A549 (cell line): Measurements from ENCODE around the gene SLC5A4. TPM values are rescaled to one million over a fixed set of nuclear protein-coding genes. Genes with fewer than 3 reads are reported as not detected.

ENCODE experiments used
- ATAC-seq, 2 experiments: fragments of 200-7000 bp in 1 of 2; fragments of >200 bp in 1 of 2; cut with Nextera tagmentation in 1 of 2; cut with Tn5 transposase in 1 of 2; 3 replicates each; pipeline versions ENCODE4 v1.8.0 to v1.9.1; 2018 to 2020; ENCODE audit warnings: mild to moderate bottlenecking in 1 of 2, moderate library complexity in 1 of 2
- CTCF ChIA-PET: fragments of 300-600 bp; sonication (Branson Sonifier 250); formaldehyde crosslinking; extraction: SDS; loops from one replicate; lab custom pipeline; 2021; ENCODE audit warnings: antibody characterized with exemption, inconsistent platforms; lab: Yijun Ruan, JAX
- POLR2A ChIA-PET: fragments of 350-600 bp; formaldehyde crosslinking; extraction: SDS; loops from one replicate; lab custom pipeline; 2021; ENCODE audit warnings: antibody characterized with exemption, inconsistent platforms; lab: Yijun Ruan, JAX
- DNase-seq, 2 experiments: peaks; one replicate each; pipeline versions ENCODE4 v3.0.0 to v3.0.0-alpha.2; 2011 to 2016; ENCODE audit warnings: low read depth in 1 of 2, low spot score in 1 of 2
- FAIRE-seq: peaks from 2 replicates; lab custom pipeline; 2011; peaks lifted over from hg19 to GRCh38; lab: Jason Lieb, UNC
- H3K27ac ChIP-seq, 2 experiments: fragments of >200 bp; sonication (Bioruptor Twin); formaldehyde crosslinking; 3 replicates each; pipeline ENCODE4 v1.5.1; 2016 to 2017
- H3K4me1 ChIP-seq: fragments of >200 bp; sonication (Bioruptor Twin); formaldehyde crosslinking; 3 replicates; pipeline ENCODE4 v1.6.1; 2016
- H3K4me2 ChIP-seq: fragments of >200 bp; sonication (Bioruptor Twin); formaldehyde crosslinking; 3 replicates; pipeline ENCODE4 v1.6.1; 2016
- H3K4me3 ChIP-seq: fragments of >200 bp; sonication (Bioruptor Twin); formaldehyde crosslinking; 3 replicates; pipeline ENCODE4 v1.5.1; 2016
- H3K9me3 ChIP-seq: fragments of >200 bp; sonication (Bioruptor Twin); formaldehyde crosslinking; 3 replicates; pipeline ENCODE4 v1.6.1; 2016
- BCL3 ChIP-seq: fragments of >200 bp; sonication (Bioruptor Twin); formaldehyde crosslinking; IDR thresholded peaks from 3 replicates; pipeline ENCODE4 v1.6.1; 2016
- BHLHE40 ChIP-seq: IDR thresholded peaks from 2 replicates; pipeline ENCODE4 v1.6.1; 2012; ENCODE audit warnings: low read depth, low read length, inconsistent platforms
- CBX2 ChIP-seq: fragments of 200-600 bp; sonication (generic); IDR thresholded peaks from 2 replicates; pipeline ENCODE4 v1.6.1; 2016; ENCODE audit warnings: low read depth, mild to moderate bottlenecking, borderline replicate concordance
- CHD4 ChIP-seq: fragments of 200-600 bp; sonication (generic); IDR thresholded peaks from 2 replicates; pipeline ENCODE4 v1.6.1; 2016; ENCODE audit warnings: antibody characterized with exemption, mild to moderate bottlenecking, borderline replicate concordance
- CTCF ChIP-seq: fragments of >200 bp; sonication (Bioruptor Twin); formaldehyde crosslinking; IDR thresholded peaks from 3 replicates; pipeline ENCODE4 v1.5.1; 2016
- E2F6 ChIP-seq: IDR thresholded peaks from 2 replicates; pipeline ENCODE4 v1.6.1; 2012; ENCODE audit warnings: low read depth, borderline replicate concordance
- EHF ChIP-seq: fragments of 250-450 bp; sonication (Bioruptor Pico); IDR thresholded peaks from 2 replicates; pipeline ENCODE4 v1.5.0; 2020; ENCODE audit warnings: mild to moderate bottlenecking
- FOSB ChIP-seq: fragments of 250-450 bp; sonication (Bioruptor Pico); IDR thresholded peaks from 2 replicates; pipeline ENCODE4 v1.5.0; 2020; ENCODE audit warnings: mild to moderate bottlenecking, moderate library complexity
- FOSL2 ChIP-seq, 2 experiments: fragments of 450-650 bp in 1 of 2; fragments of >200 bp in 1 of 2; sonication (Bioruptor Twin) in 1 of 2; formaldehyde crosslinking; IDR thresholded peaks; 2 replicates each; pipeline versions ENCODE4 v1.5.0 to v1.6.1; 2016 to 2020; ENCODE audit warnings: mild to moderate bottlenecking in 1 of 2, moderate library complexity in 1 of 2
- GATA3 ChIP-seq: IDR thresholded peaks from 2 replicates; pipeline ENCODE4 v1.6.1; 2012; ENCODE audit warnings: borderline replicate concordance
- HDAC2 ChIP-seq: fragments of 200-600 bp; sonication (generic); IDR thresholded peaks from 2 replicates; pipeline ENCODE4 v1.6.1; 2016
- HES2 ChIP-seq: fragments of >200 bp; sonication (Bioruptor Twin); formaldehyde crosslinking; IDR thresholded peaks from 2 replicates; pipeline ENCODE4 v1.6.1; 2016
- HEYL ChIP-seq: fragments of 250-450 bp; sonication (Bioruptor Pico); IDR thresholded peaks from 2 replicates; pipeline ENCODE4 v1.8.0; 2021; ENCODE audit warnings: mild to moderate bottlenecking, moderate library complexity
- HMGXB4 ChIP-seq: fragments of 250-450 bp; sonication (Bioruptor Pico); IDR thresholded peaks from 2 replicates; pipeline ENCODE4 v1.5.0; 2021; ENCODE audit warnings: mild to moderate bottlenecking, moderate library complexity, borderline replicate concordance
- JUN ChIP-seq, 2 experiments: fragments of >200 bp; sonication (Bioruptor Twin); formaldehyde crosslinking; IDR thresholded peaks; 2 replicates in 1 of 2; 3 replicates in 1 of 2; pipeline ENCODE4 v1.6.1; 2016 to 2017
- KDM5A ChIP-seq: fragments of 200-600 bp; sonication (generic); IDR thresholded peaks from 2 replicates; pipeline ENCODE4 v1.6.1; 2016; ENCODE audit warnings: antibody characterized with exemption, mild to moderate bottlenecking
- MAX ChIP-seq: IDR thresholded peaks from 2 replicates; pipeline ENCODE4 v1.6.1; 2012
- MAZ ChIP-seq: fragments of 150-350 bp; IDR thresholded peaks from 2 replicates; pipeline ENCODE4 v1.6.1; 2014; ENCODE audit warnings: antibody characterized with exemption, low read depth, low read length, borderline replicate concordance
- POLR2AphosphoS2 ChIP-seq: conservative IDR thresholded peaks from 2 replicates; pipeline ENCODE4 v1.6.1; 2012; ENCODE audit warnings: low read length, improper control_type of control experiment, inconsistent platforms
- RAD21 ChIP-seq, 2 experiments: fragments of >200 bp in 1 of 2; sonication (Bioruptor Twin) in 1 of 2; formaldehyde crosslinking in 1 of 2; IDR thresholded peaks in 1 of 2; conservative IDR thresholded peaks in 1 of 2; 2 replicates in 1 of 2; 3 replicates in 1 of 2; pipeline ENCODE4 v1.6.1; 2012 to 2018; ENCODE audit warnings: inconsistent platforms in 1 of 2
- RNF2 ChIP-seq: fragments of 200-600 bp; sonication (generic); IDR thresholded peaks from 2 replicates; pipeline ENCODE4 v1.6.1; 2016; ENCODE audit warnings: low read depth, mild to moderate bottlenecking, antibody characterized with exemption, moderate library complexity, borderline replicate concordance
- SMC3 ChIP-seq: fragments of >200 bp; sonication (Bioruptor Twin); formaldehyde crosslinking; IDR thresholded peaks from 3 replicates; pipeline ENCODE4 v1.6.1; 2018; ENCODE audit warnings: inconsistent platforms
- SREBF2 ChIP-seq: fragments of 450-650 bp; IDR thresholded peaks from 2 replicates; pipeline ENCODE4 v1.6.1; 2014; ENCODE audit warnings: mild to moderate bottlenecking, moderate library complexity
- TFCP2L1 ChIP-seq: fragments of 250-450 bp; sonication (Bioruptor Pico); IDR thresholded peaks from 2 replicates; pipeline ENCODE4 v1.5.0; 2021; ENCODE audit warnings: mild to moderate bottlenecking
- ZSCAN20 ChIP-seq: fragments of 250-450 bp; sonication (Bioruptor Pico); IDR thresholded peaks from 2 replicates; pipeline ENCODE4 v1.8.0; 2022; ENCODE audit warnings: mild to moderate bottlenecking, moderate library complexity
- WGBS: methylation state at CpG from one replicate; pipeline ENCODE4 v1.1.6; 2017; ENCODE audit errors: missing lambda C conversion rate; 5-methylcytosine and 5-hydroxymethylcytosine counted together
- polyA plus RNA-seq, 4 experiments: library from polyadenylated mRNA; depleted of rRNA in 3 of 4; stranded (reverse); fragments of >200 nt; fragmentation: RNase III in 1 of 4; extraction: RNeasy Plus Mini Kit Qiagen cat#74134 plus additional on column Dnase treatment in 1 of 4; gene quantifications; 2 replicates in 3 of 4; 3 replicates in 1 of 4; pipeline ENCODE4 v1.2.3, GENCODE V29; 2011 to 2017

Gene SLC5A4
- polyA plus RNA-seq, 2 of the 4 experiments (the other 2 are of a cell fraction) = not detected

- CTCF ChIA-PET = interaction anchor here (0.5 to 2.2 kb wide), 16 partner anchors 7 to 781 kb away, joined by 3 to 15 read pairs (median 6); partner anchors contain the start of gene SLC5A4
- FAIRE-seq = no peak
- Histone ChIP-seq H3K9me3 (no peaks in the 10 kb centered on the region), H3K4me2 (no peak overlapping the region), H3K27ac (no peak overlapping the region), H3K4me1 (0 out of 3 replicates have a peak, but pooled peaks cover 3% of the 10 kb centered on the region), H3K4me3 (no peak overlapping the region)
- TF ChIP-seq MAX (no peak), CBX2 (no peak), FOSL2 (IDR thresholded peaks at IDR 0.05) (no peak), FOSL2 (CRISPR knock-in tag; IDR thresholded peaks at IDR 0.05) (no peak), CTCF (no peak), HES2 (no peak), FOSB (CRISPR knock-in tag) (no peak), RNF2 (no peak), BHLHE40 (no peak), POLR2AphosphoS2 (no peak), KDM5A (no peak)
- POLR2A ChIA-PET = no interaction called here
- no peak for ATAC-seq
- no peak for DNase-seq
- WGBS = 37% methylated on average over 3 of the region's 3 CpGs
Observed at GRCh38 chr22:32267011-32267410, 11.9 kb upstream of the SLC5A4 start.

- FAIRE-seq (no peak), DNase-seq (peak; percentile 35 to 60)
- peak overlapping the region; percentile 28 to 59; a peak in 2 of 6 replicates for H3K27ac ChIP-seq
- no peak overlapping the region for H3K4me3 ChIP-seq
- 29% methylated on average over 10 of the region's 10 CpGs for WGBS
- TF ChIP-seq BCL3 = no peak
- no peak for TF ChIP-seq ZSCAN20
- no peak for TF ChIP-seq SREBF2
- TF ChIP-seq RAD21 (conservative IDR thresholded peaks at IDR 0.05 in 1 of 2, IDR thresholded peaks at IDR 0.05 in 1 of 2) = peak; percentile 63 to 65
- no peak for TF ChIP-seq HDAC2
- TF ChIP-seq HEYL (CRISPR knock-in tag) = no peak
- TF ChIP-seq CHD4 = no peak
- TF ChIP-seq HMGXB4 (CRISPR knock-in tag) = no peak
- no peak for TF ChIP-seq GATA3
- no peak for TF ChIP-seq EHF (CRISPR knock-in tag)
- TF ChIP-seq CTCF = peak; percentile 70
- no peak for TF ChIP-seq E2F6
- TF ChIP-seq POLR2AphosphoS2 = no peak
- peak; percentile 54 for TF ChIP-seq SMC3
- no peak for TF ChIP-seq TFCP2L1 (CRISPR knock-in tag)
- TF ChIP-seq JUN (IDR thresholded peaks at IDR 0.05) = no peak
- TF ChIP-seq MAZ = no peak
- TF ChIP-seq, all 56 proteins: peak for 3
- CTCF ChIA-PET = interaction anchor here (0.7 to 2.2 kb wide), 28 partner anchors 8 to 778 kb away, joined by 3 to 15 read pairs (median 6); partner anchors contain the start of genes RFPL2 and SLC5A4
- POLR2A ChIA-PET = no interaction called here
- Histone ChIP-seq H3K9me3 (no peaks in the 10 kb centered on the region), H3K4me1 (0 out of 3 replicates have a peak, but pooled peaks cover 3% of the 10 kb centered on the region), H3K4me2 (peak overlapping the region; percentile 60)
- peak; percentile 64 to 82; a peak in 5 of 6 replicates for ATAC-seq
Observed at GRCh38 chr22:32265882-32266767, 11.0 kb upstream of the SLC5A4 start.
